GM21529 (cell line): ENCODE measurements around the gene C2orf92.

Experiments used
- ATAC-seq: cut with Tn5 transposase; IDR thresholded peaks from one replicate; pipeline ENCODE4 v1.9.1; 2021; ENCODE audit not compliant: unreplicated experiment

Gene C2orf92

DNA sequence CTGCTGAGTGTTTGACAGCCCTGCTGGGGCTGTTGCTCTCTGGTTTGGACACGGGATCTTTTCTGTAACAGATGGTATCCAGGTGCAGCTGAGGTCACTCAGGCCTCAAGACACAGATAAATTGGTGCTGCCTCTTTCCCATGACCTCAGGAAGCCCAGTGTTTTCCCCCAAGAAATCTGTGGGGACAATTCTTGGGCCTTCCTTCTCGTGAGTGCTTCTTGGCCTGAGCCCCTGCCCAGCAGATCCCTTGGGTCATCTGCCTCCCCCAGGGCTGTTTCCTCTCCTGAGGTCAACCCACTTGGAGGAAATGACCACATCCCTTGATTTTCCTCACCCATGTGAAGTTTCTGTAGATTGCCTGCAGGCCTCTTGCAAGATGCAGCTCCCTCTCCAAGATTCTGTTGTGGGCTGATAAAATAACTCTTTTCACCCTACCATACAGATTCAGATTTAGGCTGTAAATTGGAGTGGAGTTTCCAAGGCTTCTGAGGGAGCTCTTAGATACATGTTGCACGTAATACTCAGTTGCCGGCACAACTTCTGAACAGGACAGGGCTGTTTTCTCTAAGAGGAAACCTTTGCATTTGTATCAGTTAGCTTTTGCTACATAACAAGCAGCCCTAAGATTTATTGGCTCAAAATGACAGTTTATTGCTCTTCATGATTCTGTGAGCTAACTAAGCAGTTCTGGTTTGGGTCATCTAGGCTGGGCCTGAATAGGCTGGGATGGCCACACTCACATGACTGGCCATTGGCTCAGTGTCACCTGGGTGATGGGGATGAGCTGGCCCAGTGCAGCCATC lies 57.0 kb downstream of the C2orf92 start:
- no peak for ATAC-seq

DNA sequence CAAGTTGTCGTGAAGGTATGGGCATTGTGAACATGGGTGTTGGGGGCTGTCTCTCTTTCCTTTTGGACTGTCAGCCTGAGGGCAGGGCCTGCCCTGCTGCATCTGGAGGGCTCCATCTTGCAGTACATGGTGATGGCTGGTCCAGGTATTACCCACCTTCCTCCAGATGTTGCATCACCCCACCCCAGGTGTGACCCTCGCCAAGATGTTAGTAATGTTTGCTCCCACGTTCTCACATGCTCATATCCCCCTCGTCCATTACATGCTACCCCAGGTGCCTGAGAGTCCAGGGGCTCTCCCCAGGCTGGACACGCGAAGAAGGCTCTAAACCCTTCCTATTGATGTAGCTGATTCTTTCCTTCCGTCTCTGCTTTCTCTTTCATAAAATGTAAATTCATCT lies 57.8 kb downstream of the C2orf92 start:
- no peak for ATAC-seq

GRCh38 chr2:97728091-97728731 lies 58.7 kb downstream of the C2orf92 start:
- no peak for ATAC-seq

- no peak for ATAC-seq
Measured at GRCh38 chr2:97730245-97730644, 60.7 kb downstream of the C2orf92 start.

DNA sequence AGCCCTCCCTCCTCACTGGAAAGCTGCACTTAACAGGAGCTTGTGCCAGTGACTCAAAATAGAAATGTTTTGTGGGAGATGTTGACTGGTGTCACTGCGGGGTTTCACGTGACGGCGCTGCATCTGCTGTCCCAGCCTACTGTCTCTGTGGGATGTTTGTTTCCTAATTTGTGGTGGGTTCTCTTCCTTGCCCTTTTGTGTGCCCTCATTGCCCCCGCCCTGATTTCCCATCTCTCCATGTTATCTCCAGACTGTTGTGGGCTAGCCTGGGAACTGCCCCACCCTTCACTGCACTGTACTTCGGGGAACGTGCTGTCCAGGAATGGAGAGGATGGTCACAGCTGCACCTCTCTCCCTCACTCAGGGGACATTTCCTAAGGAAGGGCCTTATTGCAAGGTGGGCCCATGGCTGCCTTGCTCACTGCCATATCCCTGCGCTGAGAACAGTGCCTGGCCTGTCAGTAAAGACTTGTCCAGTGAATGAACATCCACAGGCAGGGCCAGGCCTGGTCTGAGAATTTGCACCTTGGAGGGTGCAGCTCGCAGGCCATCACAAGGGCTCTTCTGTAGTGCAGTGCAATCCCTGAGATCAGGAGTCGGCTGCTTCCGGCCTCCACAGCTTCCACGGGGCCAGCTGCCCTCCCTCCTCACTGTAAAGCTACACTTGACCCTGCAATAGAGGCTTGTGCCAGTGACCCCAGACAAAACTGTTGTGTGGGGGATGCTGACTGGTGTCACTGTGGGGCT lies 61.9 kb downstream of the C2orf92 start:
- ATAC-seq: no peak

- no peak for ATAC-seq
Measured at GRCh38 chr2:97732436-97733340, 63.2 kb downstream of the C2orf92 start.

DNA sequence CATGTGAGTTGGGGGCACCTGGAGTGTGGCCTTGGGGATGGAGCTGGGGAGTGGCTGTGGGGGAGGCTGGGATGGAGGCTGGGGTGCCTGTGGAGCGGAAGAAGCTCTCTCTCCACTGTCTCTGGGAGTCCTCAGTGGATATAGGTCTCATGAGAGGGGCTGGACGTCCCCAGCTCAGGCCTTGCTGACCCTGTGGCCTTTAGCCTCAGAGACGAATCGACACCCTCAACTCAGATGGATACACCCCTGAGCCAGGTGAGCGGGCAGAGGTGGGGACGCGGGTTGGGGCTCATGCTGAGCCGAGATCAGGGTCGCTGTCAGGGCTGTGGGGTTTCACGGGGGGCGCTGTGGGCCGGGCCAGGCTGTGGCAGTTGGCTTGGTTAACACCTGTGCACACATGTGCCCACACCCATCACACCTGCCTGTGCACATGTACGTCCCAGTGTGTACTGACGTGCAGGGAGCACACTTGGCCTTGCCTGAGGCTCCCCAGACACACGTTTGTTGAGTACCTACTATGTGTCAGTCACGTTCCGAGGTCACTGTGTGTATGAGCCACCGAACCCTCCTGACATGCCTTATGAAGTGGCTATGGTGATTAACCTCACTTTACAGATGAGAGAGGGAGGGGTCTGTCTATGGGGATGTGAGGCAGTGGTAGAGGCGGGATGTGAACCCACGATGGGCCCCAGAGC lies 64.0 kb downstream of the C2orf92 start:
- no peak for ATAC-seq

DNA sequence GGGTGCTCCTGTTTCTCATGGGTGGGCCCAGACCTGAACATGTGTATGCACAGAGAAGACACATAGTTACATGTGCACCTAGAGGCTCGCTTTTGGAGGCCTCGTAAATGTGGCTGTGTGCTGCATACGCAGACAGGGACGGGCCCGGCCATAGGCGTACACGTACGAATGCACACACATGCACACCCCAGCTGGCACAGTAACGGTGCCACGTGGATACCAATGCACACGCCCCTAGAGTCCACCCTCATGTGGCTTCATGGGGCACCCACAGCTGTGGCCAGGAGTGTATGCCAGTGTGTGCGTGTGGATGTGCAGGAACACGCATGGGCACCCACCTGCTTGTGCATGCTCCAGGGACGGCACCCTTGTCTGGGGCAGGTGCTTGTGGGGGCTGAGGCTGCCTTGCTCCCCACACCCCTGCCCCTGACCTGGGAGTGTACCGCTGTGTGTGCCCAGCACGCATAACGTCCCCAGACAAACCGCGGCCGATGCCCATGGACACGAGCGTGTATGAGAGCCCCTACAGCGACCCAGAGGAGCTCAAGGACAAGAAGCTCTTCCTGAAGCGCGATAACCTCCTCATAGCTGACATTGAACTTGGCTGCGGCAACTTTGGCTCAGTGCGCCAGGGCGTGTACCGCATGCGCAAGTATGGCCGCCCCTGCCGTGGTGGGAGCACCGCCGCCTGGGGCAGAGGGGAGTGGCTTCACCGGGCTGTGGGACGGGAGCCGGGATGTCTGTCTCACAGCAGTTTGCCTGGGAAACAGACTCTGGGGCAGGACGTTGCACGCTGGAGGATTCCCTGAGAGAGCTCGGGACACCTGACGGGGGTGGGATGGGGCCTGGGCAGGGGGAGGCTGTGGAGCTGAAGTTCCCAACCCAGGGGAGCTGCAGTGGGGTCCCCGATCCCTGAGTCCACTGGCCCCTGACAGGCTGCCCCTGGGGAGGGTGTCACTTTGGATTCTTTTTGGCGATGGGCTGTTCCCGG lies 64.8 kb downstream of the C2orf92 start:
- no peak for ATAC-seq

DNA sequence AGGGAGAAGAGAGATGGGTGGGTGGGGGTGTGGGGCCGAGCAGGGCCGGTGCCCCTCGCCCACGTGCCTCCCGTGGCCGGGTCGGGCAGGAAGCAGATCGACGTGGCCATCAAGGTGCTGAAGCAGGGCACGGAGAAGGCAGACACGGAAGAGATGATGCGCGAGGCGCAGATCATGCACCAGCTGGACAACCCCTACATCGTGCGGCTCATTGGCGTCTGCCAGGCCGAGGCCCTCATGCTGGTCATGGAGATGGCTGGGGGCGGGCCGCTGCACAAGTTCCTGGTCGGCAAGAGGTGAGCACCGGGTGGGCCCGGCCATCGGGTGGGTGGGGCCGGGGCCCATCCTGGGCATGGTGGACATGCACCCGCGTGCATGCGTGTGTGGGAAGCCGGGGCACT lies 65.6 kb downstream of the C2orf92 start:
- no peak for ATAC-seq

- ATAC-seq: no peak
Measured at GRCh38 chr2:97736185-97736584, 66.7 kb downstream of the C2orf92 start.

DNA sequence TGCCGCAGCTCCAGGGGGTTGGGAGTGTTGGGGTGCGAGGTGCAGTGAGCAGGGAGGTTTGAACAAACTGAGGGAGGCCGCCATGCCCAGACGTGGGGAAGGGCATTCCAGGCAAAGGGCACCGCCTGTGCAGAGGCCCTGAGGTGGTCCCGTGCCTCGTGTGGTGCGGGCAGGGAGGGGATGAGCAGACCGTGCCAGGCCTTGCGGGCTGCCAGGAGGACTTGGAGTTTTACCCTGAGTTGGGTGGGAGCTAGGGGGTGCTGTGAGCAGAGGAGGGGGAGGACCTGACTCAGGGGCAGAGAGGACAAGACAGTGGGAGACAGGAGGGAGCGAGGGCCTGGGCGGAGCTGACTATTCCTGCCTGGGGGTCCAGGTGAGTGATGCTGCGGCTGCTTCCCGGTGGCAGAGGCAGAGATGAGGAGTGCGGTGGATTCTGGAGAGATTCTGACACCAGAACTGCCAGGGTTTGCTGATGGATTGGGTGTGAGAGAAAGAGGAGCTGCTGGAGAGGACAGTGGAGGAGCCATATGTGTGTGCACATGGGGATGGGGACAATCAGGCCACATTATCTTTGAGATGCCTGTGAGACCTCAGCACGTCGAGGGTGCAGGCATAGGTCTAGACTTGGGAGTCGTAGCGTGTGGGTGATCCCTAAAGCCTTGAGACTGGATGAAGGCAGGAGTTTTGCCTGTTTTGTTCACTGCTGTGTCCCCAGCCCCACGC lies 67.3 kb downstream of the C2orf92 start:
- ATAC-seq: no peak

DNA sequence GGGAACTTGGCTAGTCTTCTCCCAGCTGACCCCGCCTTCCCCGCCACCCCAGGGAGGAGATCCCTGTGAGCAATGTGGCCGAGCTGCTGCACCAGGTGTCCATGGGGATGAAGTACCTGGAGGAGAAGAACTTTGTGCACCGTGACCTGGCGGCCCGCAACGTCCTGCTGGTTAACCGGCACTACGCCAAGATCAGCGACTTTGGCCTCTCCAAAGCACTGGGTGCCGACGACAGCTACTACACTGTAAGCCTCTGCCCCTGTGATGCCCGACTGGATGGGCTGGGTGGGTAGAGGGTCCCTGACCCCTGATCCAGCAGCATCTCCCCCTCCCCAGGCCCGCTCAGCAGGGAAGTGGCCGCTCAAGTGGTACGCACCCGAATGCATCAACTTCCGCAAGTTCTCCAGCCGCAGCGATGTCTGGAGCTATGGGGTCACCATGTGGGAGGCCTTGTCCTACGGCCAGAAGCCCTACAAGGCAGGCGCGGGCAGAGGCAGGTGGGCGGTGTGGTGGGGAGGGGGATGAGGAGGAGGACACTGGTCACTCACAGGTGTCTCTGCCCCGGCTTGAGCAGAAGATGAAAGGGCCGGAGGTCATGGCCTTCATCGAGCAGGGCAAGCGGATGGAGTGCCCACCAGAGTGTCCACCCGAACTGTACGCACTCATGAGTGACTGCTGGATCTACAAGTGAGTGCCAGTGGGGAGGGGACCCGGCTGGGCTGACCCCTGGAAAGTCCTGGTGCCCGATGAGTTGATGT lies 68.1 kb downstream of the C2orf92 start:
- no peak for ATAC-seq

- no peak for ATAC-seq
Measured at GRCh38 chr2:97738179-97739019, 68.9 kb downstream of the C2orf92 start.

- no peak for ATAC-seq
Measured at GRCh38 chr2:97739020-97739892, 69.7 kb downstream of the C2orf92 start.

DNA sequence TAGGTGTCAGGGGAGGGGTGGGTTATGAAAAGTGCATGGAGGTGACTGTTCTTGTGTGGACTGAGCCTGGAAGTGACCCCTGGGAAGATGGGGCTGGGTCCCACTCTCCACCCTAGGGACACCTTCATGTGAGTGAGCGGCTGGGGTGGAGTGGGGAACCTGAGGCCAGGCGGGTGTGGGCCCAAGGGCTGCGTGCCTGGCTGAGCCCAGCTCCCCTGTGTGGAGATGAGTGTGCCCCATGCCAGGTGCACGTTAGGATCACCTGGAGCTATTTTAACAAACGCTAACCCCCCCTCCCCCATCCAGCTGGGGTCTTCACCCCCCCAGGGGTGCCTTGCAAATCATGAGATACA lies 70.4 kb downstream of the C2orf92 start:
- ATAC-seq: no peak

- ATAC-seq: no peak
Measured at GRCh38 chr2:97740590-97741182, 71.2 kb downstream of the C2orf92 start.
